Measurements from ENCODE around the gene HDAC4.

The HDAC4 gene

GRCh38 chr2:239304533-239305221 lies 96.1 kb downstream of the HDAC4 start:
- no peak for DNase-seq

- DNase-seq = no peak
These were observed 96.9 kb downstream of the HDAC4 start for GRCh38 chr2:239303711-239304532.

GRCh38 chr2:239302808-239303557 lies 97.8 kb downstream of the HDAC4 start:
- no peak for DNase-seq

GRCh38 chr2:239302083-239302807 lies 98.6 kb downstream of the HDAC4 start:
- DNase-seq = no peak

- no peak for DNase-seq
These were observed 99.7 kb downstream of the HDAC4 start for GRCh38 chr2:239300871-239301735.

- DNase-seq = no peak
These were observed 100.6 kb downstream of the HDAC4 start for GRCh38 chr2:239300242-239300641.

- DNase-seq = no peak
These were observed 101.4 kb downstream of the HDAC4 start for GRCh38 chr2:239299218-239299939.

GRCh38 chr2:239298116-239298804 lies 102.6 kb downstream of the HDAC4 start:
- peak; percentile 75 for DNase-seq

GRCh38 chr2:239297142-239298004 lies 103.4 kb downstream of the HDAC4 start:
- no peak for DNase-seq

- no peak for DNase-seq
These were observed 104.5 kb downstream of the HDAC4 start for GRCh38 chr2:239296020-239296932.

GRCh38 chr2:239295377-239296019 lies 105.3 kb downstream of the HDAC4 start:
- DNase-seq = no peak

- DNase-seq = no peak
These were observed 106.2 kb downstream of the HDAC4 start for GRCh38 chr2:239294571-239295054.

- peak; percentile 72 for DNase-seq
These were observed 106.9 kb downstream of the HDAC4 start for GRCh38 chr2:239293775-239294430.

GRCh38 chr2:239292959-239293774 lies 107.7 kb downstream of the HDAC4 start:
- DNase-seq = no peak

GRCh38 chr2:239292531-239292930 lies 108.3 kb downstream of the HDAC4 start:
- DNase-seq = no peak

All from stimulated activated CD8-positive, alpha-beta memory T cell treated with anti-CD3 and anti-CD28 coated beads, Interleukin-4, amount 100 ng/mL, for 48 hours (primary cell).